Mucosa of descending colon (tissue), 3 donors: Measurements from ENCODE around the gene BUD23. TPM values are rescaled to one million over a fixed set of nuclear protein-coding genes. Genes with fewer than 3 reads are reported as not detected.

Source experiments
- ATAC-seq: fragments of 200-7000 bp; cut with Tn5 transposase; one replicate; pipeline ENCODE4 v1.9.1; 2020; ENCODE audit warnings: mild to moderate bottlenecking, moderate library complexity
- DNase-seq, 3 donors: peaks; one replicate each; pipeline ENCODE4 v3.0.0-alpha.2; 2020
- H3K36me3 ChIP-seq: fragments of 200-600 bp; one replicate; pipeline ENCODE4 v1.8.0; 2021; ENCODE audit warnings: low read depth, mild to moderate bottlenecking
- H3K4me1 ChIP-seq: fragments of 200-600 bp; one replicate; pipeline ENCODE4 v1.8.0; 2021; ENCODE audit warnings: low read depth, mild to moderate bottlenecking
- H3K4me3 ChIP-seq: fragments of 200-600 bp; one replicate; pipeline ENCODE4 v1.8.0; 2021; ENCODE audit warnings: mild to moderate bottlenecking
- H3K9me3 ChIP-seq: fragments of 200-600 bp; one replicate; pipeline ENCODE4 v1.8.0; 2021; ENCODE audit warnings: mild to moderate bottlenecking
- intact Hi-C, 2 donors: fragments of 100-400 bp; cut with DNase I in 1 of 2; cut with micrococcal nuclease in 1 of 2; formaldehyde crosslinking; loops; one replicate each; pipeline versions ENCODE4 v1.11.0 to v1.11.1; 2022; cut with DNase I, micrococcal nuclease
- total RNA-seq, 3 donors: library from RNA; stranded (reverse); fragmentation: NEBNext Ultra II Directional in 2 of 3; extraction: Animal tissue kit (Norgen Biotek cat#: 25700) in 2 of 3; gene quantifications; one replicate each; pipeline versions ENCODE4 v1.2.1 to v1.2.4, GENCODE V29; 2021 to 2023
- TF ChIP-seq, protein P1 (sequence below): fragments of 200-600 bp; IDR thresholded peaks from one replicate; pipeline ENCODE4 v1.8.0; 2022; ENCODE audit warnings: antibody characterized with exemption, mild to moderate bottlenecking
- donor health status: DM: no; HTN: no; CAD: no; lungs with moderate emphysema.
- donor health status: DM: no; HTN: no; CAD: no.
- donor health status: DM: no; HTN: yes; CAD: no.

BUD23 gene
- total RNA-seq, 3 donors from 2014 or later, result 38.4 to 61.2 (median 43.0) TPM

DNA sequence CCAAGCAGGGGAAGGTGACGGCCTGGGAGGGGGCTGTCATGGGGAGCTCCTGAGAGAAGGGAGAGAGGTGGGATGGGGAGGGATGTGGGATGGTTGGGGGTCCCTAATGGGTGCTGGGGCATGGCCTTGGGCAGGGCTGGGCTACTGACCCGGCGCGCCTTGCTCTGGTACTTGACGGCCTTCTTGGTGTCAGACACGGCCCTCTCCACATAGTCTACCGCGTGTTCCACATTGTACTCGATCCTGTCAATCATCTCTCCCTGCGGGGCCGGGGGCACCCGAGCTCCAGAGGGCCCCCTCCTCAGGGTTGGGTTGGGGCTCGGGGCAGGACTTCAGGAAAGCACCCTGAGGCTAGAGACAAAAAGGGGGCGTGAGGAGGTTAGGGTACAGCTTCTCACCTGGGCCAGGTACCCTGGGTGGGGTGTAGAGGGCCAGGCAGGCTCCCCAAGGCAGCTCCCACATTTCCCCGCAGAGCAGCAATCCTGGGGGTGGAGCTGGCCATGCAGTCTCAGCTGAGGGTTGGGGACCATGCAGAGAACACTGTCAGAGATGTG is 17.3 kb downstream of the BUD23 start:
- no peaks in the 10 kb centered on the region for H3K36me3 ChIP-seq
- DNase-seq (no peak), ATAC-seq (no peak)
- no peaks in the 10 kb centered on the region for H3K4me1 ChIP-seq
- no peak overlapping the region for H3K4me3 ChIP-seq
- intact Hi-C loops, result no loop called here
- no peaks in the 10 kb centered on the region for H3K9me3 ChIP-seq
- TF ChIP-seq, protein P1, sequence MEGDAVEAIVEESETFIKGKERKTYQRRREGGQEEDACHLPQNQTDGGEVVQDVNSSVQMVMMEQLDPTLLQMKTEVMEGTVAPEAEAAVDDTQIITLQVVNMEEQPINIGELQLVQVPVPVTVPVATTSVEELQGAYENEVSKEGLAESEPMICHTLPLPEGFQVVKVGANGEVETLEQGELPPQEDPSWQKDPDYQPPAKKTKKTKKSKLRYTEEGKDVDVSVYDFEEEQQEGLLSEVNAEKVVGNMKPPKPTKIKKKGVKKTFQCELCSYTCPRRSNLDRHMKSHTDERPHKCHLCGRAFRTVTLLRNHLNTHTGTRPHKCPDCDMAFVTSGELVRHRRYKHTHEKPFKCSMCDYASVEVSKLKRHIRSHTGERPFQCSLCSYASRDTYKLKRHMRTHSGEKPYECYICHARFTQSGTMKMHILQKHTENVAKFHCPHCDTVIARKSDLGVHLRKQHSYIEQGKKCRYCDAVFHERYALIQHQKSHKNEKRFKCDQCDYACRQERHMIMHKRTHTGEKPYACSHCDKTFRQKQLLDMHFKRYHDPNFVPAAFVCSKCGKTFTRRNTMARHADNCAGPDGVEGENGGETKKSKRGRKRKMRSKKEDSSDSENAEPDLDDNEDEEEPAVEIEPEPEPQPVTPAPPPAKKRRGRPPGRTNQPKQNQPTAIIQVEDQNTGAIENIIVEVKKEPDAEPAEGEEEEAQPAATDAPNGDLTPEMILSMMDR, result no peak

DNA sequence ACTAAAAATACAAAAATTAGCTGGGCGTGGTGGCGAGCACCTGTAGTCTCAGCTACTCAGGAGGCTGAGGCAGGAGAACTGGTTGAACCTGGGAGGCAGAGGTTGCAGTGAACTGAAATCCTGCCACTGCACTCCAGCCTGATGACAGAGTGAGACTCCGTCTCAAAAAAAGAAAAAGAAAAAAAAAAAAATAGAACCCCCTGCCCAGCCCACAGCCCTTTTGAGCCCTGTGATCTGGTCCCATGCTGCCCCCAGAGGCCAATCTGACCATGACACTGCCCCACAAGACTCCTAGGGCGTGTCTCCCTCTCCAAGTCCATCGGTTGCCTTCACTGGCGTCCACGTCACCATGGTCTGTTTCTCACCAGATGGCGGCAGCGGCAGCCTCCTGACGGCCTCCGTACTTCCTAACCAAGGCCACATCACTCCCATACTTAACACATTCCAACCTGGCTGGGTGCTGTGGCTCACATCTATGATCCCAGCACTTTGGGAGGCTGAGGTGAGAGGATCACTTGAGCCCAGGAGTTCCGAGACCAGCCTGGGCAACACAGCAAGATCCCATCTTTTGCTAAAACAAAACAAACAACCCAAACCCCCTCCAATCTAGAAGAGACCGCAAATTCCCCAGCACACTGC is 18.1 kb downstream of the BUD23 start:
- TF ChIP-seq, protein P1, result peak; percentile 55
- ATAC-seq (peak; percentile 75), DNase-seq (peak in 2 of 3 donors; percentile 79 to 81)
- intact Hi-C loops, result no loop called here
- Histone ChIP-seq H3K4me1 (no peaks in the 10 kb centered on the region), H3K4me3 (no peak overlapping the region), H3K36me3 (no peaks in the 10 kb centered on the region), H3K9me3 (no peaks in the 10 kb centered on the region)

DNA sequence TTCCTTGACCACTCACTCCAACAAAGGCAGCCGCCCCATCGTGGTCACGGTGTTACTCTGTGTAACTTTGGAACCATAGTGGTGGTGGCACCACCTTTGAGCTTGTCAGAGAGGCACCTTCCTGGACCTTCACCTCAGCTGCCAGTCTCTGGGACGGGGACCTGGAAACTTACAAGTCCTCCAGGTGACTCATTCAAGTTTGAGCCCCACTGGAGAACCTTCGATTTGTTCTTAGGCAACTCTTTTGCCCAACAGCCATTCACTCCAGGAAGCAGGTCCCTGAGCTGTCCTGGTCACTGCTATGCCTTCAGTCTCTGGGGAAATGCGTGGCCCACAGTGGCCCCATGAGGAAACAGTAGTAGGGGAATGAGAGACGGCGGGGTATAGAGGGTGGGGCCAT is 18.8 kb downstream of the BUD23 start:
- TF ChIP-seq, protein P1, result no peak
- intact Hi-C loops, result no loop called here
- Histone ChIP-seq H3K9me3 (no peaks in the 10 kb centered on the region), H3K36me3 (no peaks in the 10 kb centered on the region), H3K4me3 (no peak overlapping the region), H3K4me1 (no peaks in the 10 kb centered on the region)
- ATAC-seq, result no peak
- DNase-seq, result no peak

DNA sequence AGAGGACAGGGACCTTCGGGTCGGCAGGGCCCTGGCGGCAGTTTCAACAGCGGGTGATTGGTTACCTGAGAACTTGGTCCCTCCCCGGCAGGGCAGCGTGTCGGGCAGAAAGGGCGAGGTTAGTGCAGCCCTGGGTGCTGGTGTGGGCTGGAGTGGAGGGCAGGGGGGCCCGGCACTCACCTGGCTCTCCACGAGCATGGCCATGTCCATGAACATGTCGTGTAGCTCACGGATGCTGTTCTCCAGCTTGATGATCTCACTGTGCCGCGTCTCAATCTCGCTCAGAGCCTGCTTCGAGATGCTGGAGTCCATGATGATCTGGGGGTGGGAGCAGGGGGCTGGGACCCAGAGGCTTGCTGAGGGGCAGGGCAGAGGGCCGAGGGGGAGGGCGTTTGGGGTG is 19.3 kb downstream of the BUD23 start:
- Histone ChIP-seq H3K36me3 (no peaks in the 10 kb centered on the region), H3K4me3 (no peak overlapping the region), H3K4me1 (no peaks in the 10 kb centered on the region), H3K9me3 (no peaks in the 10 kb centered on the region)
- intact Hi-C loops, result no loop called here
- TF ChIP-seq, protein P1, result no peak
- no peak for DNase-seq
- ATAC-seq, result no peak

DNA sequence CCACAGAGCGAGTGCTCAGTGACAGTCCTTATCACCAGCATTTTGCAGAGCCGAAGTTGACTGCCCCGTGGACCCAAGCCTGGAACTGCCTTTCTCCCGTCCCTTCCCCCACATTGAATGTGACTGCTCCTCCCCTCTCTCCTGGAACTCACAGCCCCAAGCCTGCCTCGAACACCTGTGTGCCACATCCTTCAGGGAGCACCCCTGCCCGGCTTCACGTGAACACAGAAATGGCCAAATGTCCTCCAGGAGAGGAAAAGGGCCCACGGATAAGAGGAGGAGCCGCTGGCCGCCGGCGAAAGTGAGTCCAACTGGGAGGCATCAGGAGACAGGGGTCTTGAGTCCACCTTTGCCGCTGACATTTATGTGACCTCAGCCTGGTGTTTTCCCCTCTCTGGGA is 19.8 kb downstream of the BUD23 start:
- intact Hi-C loops, result no loop called here
- H3K4me3 ChIP-seq, result no peak overlapping the region
- no peaks in the 10 kb centered on the region for H3K36me3 ChIP-seq

More for the DNA sequence above, 19.8 kb downstream of the BUD23 start:
- no peaks in the 10 kb centered on the region for H3K9me3 ChIP-seq
- ATAC-seq, result no peak
- H3K4me1 ChIP-seq, result no peaks in the 10 kb centered on the region
- DNase-seq, result no peak
- TF ChIP-seq, protein P1, result no peak
